ENCODE data around the gene TMEM156.

TMEM156 gene, protein sequence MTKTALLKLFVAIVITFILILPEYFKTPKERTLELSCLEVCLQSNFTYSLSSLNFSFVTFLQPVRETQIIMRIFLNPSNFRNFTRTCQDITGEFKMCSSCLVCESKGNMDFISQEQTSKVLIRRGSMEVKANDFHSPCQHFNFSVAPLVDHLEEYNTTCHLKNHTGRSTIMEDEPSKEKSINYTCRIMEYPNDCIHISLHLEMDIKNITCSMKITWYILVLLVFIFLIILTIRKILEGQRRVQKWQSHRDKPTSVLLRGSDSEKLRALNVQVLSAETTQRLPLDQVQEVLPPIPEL

DNA sequence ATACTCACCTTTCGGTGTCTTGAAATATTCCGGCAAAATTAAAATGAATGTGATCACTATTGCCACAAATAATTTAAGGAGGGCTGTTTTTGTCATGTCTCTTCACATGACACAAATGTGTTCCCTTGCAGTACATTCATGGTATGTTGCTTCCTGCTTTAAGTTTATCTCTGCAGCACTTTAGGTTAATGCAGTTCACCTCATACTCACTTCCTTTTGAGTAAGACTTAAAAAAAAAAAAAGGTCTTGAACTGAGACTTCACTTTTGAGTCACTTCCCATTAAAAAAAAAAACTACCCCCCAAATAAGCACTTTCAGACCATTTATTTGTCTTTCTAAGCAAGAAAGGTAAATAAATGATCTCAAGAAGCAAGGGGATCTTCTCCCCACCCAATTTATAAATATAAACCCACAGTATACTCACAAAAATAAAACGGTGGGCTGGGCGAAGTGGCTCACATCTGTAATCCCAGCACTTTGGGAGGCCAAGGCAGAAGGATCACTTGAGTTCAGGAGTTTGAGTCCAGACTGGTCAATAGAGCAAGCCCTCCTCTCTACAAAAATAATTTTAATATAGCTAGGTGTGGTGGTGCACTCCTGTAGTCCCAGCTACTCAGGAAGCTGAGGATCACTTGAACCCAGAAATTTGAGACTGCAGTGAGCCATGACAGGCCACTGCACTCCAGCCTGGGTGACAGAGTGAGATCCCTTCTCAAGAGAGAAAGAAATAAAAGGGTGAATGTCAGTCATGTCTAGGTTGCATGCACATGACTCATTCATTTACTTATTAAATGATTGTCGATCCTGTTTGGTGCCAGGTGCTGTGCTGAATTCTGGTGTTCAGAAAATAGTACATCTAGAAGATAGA, at the start of gene TMEM156:
Gene TMEM156, minus strand, starts transcription at position 192 of the 868 bp plus-strand sequence. Its CDS starts 96 bp downstream, at position 96.
- no peak for TF ChIP-seq ZFX (IDR thresholded peaks at IDR 0.05; ENCODE audit: borderline replicate concordance)
- TF ChIP-seq, protein P1, sequence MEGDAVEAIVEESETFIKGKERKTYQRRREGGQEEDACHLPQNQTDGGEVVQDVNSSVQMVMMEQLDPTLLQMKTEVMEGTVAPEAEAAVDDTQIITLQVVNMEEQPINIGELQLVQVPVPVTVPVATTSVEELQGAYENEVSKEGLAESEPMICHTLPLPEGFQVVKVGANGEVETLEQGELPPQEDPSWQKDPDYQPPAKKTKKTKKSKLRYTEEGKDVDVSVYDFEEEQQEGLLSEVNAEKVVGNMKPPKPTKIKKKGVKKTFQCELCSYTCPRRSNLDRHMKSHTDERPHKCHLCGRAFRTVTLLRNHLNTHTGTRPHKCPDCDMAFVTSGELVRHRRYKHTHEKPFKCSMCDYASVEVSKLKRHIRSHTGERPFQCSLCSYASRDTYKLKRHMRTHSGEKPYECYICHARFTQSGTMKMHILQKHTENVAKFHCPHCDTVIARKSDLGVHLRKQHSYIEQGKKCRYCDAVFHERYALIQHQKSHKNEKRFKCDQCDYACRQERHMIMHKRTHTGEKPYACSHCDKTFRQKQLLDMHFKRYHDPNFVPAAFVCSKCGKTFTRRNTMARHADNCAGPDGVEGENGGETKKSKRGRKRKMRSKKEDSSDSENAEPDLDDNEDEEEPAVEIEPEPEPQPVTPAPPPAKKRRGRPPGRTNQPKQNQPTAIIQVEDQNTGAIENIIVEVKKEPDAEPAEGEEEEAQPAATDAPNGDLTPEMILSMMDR (IDR thresholded peaks at IDR 0.05): no peak
- no peak within 1 kb of the TSS for H3K27ac ChIP-seq

DNA sequence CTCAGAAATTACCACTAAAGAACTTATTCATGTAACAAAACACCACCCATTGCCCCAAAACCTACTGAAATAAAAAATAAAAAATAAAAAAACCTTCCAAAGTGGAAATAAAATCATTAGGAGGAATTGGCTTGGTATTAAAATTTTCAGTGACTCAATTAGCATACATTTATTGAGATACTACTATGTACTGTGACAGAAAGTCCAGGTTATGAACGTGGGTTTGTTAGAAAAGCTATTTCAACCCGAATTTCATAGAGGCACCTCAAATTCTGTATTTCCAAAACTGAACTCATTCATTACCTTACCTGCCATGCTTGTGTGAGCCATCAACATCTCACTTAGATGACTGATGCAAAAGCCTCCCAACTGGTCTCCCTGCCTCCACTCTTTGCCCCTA, 46.6 kb upstream of the TMEM156 start:
- no peak for TF ChIP-seq ZFX (IDR thresholded peaks at IDR 0.05; ENCODE audit: borderline replicate concordance)
- TF ChIP-seq, protein P1 (IDR thresholded peaks at IDR 0.05): no peak
- H3K27ac ChIP-seq: no peak overlapping the region

DNA sequence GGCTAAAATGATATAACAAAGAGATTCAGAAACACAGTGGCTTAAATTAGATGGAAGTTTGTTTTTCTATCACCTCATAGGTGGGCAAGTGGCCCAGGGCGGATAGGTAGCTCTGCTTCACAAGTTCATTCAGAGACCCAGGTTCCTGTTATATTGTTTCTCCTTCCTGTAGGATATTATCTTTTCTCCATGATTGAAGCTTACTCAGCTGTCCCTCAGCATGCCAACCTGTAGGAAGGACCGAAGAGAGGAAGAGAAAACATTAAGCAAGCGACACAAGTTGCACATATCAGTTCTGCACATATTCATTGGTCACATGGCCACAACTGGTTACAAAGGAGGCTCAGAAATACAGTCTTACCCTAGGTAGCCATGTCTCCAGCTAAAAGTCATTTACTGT, 36.7 kb upstream of the TMEM156 start:
- H3K27ac ChIP-seq: no peak overlapping the region
- TF ChIP-seq ZFX (IDR thresholded peaks at IDR 0.05; ENCODE audit: borderline replicate concordance): no peak
- TF ChIP-seq, protein P1 (IDR thresholded peaks at IDR 0.05): no peak

DNA sequence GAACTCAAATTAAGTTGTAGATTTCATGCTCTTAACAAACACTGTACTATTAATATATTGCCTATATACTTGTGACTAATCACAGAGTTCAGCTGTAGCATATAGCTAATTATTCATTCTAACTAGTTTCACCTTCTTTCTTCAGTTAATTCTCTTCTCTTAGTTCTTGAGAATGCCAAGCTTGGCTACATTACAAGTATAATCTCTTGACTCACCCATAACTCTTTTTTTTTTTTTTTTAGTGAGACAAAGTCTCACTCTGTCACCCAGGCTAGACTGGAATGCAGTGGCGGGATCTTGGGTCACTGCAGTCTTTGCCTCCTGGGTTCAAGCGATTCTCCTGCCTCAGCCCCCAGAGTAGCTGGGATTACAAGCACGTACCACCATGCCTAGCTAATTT, 35.2 kb upstream of the TMEM156 start:
- no peak for TF ChIP-seq ZFX (IDR thresholded peaks at IDR 0.05; ENCODE audit: borderline replicate concordance)
- TF ChIP-seq, protein P1 (IDR thresholded peaks at IDR 0.05): no peak
- no peak overlapping the region for H3K27ac ChIP-seq

DNA sequence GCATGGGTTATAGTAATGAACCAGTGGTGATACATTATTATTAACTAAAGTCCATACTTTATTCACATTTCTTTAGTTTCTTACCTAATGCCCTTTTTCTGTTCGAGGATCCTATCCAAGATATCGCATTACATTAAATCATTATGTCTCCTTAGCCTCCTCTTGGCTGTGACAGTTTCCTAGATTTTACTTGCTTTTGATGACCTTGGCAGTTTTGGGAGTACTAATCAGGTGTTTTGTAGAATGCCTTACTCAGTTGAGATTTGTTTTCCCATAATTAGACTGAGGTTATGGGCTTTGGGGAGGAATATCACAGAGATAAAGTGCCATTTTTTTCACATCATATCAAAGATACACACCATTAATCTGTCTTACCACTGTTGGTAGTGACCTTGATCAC, 34.8 kb upstream of the TMEM156 start:
- TF ChIP-seq, protein P1 (IDR thresholded peaks at IDR 0.05): no peak
- TF ChIP-seq ZFX (IDR thresholded peaks at IDR 0.05; ENCODE audit: borderline replicate concordance): no peak

DNA sequence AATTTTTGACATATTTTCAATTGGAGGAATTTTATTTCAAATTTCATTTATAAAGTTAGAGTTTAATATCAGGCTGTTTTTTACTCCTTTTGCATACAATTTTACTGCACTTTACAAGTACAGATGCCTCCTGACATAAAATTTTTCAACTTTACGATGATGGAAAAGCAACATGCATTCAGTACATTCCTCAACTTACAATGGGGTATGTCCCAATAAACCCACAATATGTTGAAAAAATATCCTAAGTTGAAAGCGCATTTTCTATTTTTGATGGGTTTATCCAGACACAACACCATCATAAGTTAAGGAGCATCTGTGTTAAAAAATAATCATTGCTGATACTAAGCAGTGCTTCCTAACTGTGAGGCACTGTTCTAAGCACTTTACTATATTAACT, 34.2 kb upstream of the TMEM156 start:
- H3K27ac ChIP-seq: no peak overlapping the region
- TF ChIP-seq, protein P1 (IDR thresholded peaks at IDR 0.05): no peak
- no peak for TF ChIP-seq ZFX (IDR thresholded peaks at IDR 0.05; ENCODE audit: borderline replicate concordance)

More for the DNA sequence above, 34.8 kb upstream of the TMEM156 start:
- H3K27ac ChIP-seq: no peak overlapping the region

DNA sequence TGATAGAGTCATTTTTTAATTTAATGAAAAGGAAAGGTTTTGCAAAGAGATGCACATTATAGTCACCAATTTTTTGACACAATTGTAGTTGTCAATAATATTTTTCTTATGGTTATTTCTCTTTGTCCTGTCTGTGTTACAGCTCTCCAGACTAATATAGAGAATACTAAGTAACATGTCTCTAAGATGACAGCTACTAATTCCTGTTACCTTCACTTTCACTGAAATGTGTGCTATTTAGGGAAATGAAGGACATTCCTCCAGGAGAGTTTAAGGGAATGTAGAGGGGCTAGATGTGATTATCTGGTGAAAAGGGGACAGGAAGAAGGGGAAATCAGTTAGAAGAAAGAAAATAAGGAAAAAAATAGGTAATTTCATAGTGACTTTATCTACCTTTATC, 31.2 kb upstream of the TMEM156 start:
- H3K27ac ChIP-seq: no peak overlapping the region
- no peak for TF ChIP-seq ZFX (IDR thresholded peaks at IDR 0.05; ENCODE audit: borderline replicate concordance)
- TF ChIP-seq, protein P1 (IDR thresholded peaks at IDR 0.05): no peak
